Measurements from ENCODE around the gene CLIC3.
A peak's percentile ranks its signal among the peaks of the same experiment; 100 is the strongest.

The CLIC3 gene

GRCh38 chr9:137030538-137031527, 34.5 kb upstream of the CLIC3 start:
- peak; percentile 47 for DNase-seq

DNA sequence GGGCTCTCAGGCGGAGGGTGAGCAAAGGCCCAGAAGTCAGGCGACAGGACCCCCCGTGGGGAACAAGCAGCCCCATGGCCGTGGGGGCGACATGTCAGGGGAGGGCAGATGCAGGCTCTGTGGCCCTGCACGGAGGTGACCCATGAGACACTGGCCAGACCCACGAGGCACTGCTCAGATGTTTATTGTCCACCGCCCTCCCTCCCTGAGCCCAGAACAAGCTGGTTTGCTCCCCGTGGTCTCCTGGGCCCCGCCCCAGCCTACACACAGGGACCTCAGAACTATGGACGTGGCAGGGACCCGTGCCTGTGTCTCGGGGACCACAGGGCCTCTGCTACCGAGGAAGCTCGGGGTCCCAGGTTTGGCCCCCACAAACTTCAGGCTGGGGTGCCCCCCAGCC, 33.6 kb upstream of the CLIC3 start:
- DNase-seq, result peak; percentile 32

DNA sequence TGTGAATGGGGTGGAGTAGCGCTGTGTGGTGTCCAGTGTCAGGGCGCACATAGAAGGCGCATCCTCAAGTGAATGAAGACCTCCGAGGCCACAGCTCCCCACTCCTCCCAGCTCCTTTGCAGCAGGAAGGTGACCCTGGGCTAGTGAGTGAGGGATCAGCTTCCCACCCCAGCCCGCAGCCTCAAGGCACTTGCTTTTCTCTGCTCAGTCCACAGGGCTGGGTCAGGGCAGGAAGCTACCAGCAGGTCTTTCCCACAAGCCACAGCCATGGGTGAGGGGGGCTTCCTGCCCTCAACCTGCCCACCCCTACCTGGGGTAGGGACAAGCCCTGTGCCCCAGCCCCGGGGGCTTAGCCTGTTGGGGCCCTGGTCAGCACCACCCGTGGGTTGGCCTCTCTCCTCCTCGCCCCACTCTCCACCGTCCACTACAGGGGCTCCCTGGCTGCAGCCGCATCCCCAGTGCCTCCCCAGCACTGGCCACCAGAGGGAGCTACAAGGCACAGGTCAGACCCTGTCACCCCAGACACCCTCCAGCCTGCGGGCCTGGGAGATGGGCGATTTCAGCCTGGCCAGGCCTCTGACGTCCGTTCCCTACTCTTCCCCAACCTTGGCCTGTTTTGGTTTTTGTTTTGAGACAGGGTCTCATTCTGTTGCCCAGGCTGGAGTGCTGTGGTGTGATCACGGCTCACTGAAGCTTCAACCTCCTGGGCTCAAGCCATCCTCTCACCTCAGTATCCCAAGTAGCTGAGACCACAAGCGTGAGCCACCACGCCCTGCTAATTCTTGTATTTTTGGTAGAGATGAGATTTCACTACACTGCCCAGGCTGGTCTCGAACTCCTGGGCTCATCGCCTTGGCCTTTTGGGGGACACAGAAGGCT, 32.9 kb upstream of the CLIC3 start:
- DNase-seq, result peak; percentile 78

- peak; percentile 79 for DNase-seq
Observed at GRCh38 chr9:137028263-137029057, 32.1 kb upstream of the CLIC3 start.

- DNase-seq, result peak; percentile 28
Observed at GRCh38 chr9:137027369-137028262, 31.2 kb upstream of the CLIC3 start, which contains the start of gene ABCA2. Gene ABCA2, minus strand, starts transcription at chr9:137028237. Its CDS starts 97 bp downstream, at chr9:137028140.

DNA sequence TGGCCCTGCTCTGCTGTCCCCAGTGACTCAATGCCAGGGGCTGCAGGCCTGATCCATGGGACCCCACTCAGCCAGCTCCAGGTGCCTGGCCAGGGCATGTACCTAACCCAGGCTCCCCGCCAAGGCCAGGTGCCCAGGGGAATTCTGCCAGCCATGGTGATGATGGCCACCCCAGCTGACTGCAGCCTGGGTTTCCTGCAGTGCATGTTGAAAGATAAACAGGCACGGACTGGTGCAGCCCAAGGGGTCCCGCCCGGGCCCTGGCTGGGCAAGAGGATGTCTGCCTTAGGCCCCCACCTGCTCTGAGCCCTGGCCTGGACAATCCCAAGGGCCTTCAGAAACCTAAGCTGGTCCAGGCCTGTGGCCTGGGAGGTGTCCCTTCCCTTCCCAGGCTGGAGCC, 30.5 kb upstream of the CLIC3 start:
- DNase-seq, result peak; percentile 28

- no peak for DNase-seq
Observed at GRCh38 chr9:137026384-137026783, 30.0 kb upstream of the CLIC3 start.

DNA sequence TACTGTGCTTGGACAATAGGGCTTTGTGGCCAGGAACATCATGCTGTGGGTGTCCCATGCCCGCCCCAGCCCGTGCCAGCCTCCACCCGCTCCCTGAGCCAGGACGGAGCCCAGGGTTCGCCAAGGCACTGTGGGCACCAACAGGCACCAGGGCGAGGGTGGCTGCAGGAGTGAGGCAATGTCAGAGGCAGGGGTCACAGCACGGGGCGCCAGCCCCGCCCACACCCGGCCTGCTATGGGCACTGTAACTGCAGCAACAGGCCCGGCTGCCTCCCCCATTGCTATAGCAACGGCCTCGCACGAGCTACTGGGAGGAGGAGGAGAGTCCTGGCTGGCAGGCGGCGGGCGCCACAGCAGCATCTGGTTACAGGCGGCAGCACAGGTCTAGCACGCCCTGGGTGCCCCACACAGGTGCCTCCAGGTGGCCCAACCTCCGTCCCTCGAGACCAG, 29.2 kb upstream of the CLIC3 start:
- peak; percentile 32 for DNase-seq

- DNase-seq, result no peak
Observed at GRCh38 chr9:137023583-137023991, 27.2 kb upstream of the CLIC3 start.

DNA sequence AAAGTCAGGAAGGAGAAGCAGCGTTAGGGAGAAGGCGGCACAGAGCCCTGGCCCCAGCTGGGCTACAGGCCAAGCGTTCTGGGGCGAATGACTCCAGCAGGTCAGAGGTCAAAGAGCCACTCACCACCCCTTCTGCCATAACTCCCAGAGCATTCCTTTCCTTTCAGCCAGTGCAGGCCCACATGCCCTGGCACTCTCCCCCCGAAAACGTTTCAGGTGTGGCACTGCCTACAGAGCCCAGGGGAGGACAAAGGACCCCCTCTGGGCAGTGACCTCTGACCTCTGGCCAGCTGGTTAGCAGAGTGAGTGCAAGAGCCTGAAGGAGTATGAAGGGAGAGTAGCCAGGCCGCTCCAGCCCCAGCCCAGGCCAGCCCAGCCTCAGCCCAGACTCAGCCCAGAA, 26.8 kb upstream of the CLIC3 start:
- DNase-seq, result no peak

DNA sequence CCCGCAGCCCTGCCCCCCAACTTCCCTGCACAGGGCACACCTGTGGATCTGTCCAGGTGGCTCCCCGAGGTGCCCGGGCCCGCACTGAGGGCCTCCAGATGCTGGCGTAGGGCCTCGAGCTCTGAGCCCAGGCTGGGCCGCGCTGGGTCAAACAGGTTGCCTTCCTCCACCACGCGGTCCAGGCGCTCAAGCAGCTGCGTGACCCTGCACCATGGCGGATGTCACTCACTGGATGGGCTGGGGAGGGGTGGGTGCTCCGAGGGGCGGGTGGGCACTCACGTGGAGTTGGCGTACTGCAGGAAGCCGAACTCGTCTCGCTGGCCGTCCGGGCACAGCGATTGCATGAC, 26.3 kb upstream of the CLIC3 start:
- no peak for DNase-seq

GRCh38 chr9:137021979-137022661, 25.8 kb upstream of the CLIC3 start:
- peak; percentile 74 for DNase-seq

DNA sequence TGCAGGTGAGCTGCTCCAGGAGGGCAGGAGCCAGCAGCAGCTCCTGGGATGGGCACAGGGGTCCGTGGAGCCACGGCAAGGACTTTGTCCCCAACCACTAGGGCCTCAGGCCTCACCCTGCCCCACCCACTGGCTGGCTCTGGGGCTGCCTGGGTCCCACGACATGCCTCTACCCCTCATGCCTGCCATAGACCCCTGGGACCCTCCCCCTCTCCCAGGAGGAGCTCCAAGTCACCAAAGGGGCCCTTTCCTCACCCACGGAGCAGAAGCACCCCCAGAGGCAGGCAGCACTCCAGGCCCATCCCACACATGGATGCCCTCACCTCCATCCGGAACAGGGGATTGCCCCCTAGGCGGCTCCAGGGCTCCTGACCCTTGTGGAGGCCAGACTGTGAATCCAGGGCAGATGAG, 25.2 kb upstream of the CLIC3 start:
- DNase-seq, result no peak

DNA sequence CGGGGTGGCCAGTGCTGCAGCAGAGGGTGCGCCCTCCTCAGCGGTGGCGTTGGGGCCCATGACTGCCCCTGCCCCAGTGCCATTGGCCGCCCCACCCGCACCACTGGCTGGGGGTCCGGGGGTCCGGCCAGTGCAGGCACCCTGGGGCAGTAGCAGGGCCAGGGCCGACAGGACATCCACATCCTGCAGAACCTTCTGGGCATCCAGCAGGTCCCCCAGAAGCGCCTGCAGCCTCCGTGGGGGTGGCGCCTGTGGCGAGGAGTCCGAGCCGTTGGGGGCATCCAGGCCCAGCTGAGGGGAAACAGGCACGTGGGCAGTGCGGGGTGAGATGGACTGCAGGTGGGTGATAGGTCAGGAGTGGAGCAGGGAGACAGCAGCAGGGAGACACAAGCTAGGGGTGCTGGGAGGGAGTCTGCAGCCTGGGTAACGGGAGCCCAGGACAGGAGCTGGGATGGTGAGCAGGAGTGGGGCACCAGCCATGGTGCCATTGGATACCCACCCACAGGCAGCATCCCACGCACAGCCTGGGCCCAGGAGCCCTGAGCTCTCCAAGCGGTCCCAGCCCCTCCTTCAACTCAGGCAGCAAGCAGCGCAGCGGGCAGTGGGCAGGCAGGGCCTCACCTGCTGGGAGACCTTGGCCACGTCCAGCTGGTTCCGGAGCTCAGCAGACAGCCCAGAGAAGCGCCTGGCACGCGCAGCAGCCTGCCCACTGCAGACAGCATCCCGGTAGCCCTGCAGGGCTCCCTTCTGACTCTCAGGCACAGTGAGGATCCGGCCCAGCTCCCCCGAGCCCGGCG, 24.6 kb upstream of the CLIC3 start:
- no peak for DNase-seq

- DNase-seq, result no peak
Observed at GRCh38 chr9:137019891-137020683, 23.7 kb upstream of the CLIC3 start.

- no peak for DNase-seq
Observed at GRCh38 chr9:137018761-137019559, 22.6 kb upstream of the CLIC3 start.

DNA sequence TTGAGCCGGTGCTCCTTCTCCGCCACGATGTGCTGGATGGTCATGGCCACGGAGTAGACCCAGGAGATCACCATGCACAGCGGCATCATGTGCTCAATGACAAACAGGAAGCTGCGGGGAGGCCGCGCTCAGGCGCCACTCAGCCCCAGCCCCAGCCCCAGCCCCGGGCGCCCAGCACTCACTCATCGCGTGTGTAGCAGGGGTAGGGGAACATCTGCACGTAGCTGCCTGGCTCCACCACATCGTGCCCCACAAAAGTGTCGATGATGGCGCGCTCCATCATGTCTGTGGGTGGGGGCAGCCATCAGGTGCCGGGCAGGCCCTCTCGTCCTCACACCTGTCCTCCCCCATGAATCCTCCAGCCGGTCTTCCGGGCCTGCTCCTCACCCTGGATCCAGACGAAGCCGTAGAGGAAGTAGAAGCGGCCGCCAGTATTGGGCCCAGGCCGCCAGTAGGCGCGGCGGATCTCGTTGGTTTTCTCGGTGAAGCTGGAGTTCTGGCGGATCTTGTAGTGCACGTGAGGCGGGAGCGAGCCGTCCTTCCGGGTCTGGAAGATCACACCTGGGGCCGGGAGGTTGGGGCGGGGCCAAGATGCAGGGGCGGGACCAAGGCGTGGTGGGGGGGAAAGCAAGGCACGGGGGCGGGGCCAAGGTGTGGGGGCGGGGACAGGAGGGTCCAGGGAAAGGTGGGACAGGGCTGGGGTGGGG, 21.6 kb upstream of the CLIC3 start:
- no peak for DNase-seq

DNA sequence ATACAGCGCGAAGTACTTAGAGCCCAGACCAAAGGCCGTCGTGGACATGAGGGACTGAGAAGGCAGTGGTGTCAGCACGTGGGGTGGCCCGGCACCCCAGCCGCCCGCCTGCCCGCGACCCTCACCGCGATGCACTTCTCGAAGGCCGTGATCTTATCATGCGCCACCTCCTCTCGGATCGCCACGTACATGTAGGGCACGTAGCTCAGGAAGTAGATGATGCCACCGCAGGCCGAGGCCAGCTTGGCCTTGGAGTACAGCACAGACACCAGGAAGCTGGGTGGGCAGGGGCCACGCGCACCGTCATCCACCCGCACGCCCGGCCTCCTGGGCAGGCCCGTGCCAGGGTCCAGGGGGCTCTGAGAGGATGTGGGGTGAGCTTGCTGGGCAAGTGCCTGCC, 20.7 kb upstream of the CLIC3 start:
- no peak for DNase-seq

Data from activated T-cell treated with anti-CD3 and anti-CD28 coated beads, Interleukin-2, amount 50 U/mL, for 1 hour (primary cell).